D721Med (cell line): ENCODE results near the gene MINDY4.

ENCODE experiments used
- DNase-seq: peaks from one replicate; pipeline ENCODE4 v3.0.0; 2011; ENCODE audit warnings: low spot score; ENCODE audit not compliant: insufficient read length
- FAIRE-seq: peaks from 2 replicates; lab custom pipeline; 2011; peaks lifted over from hg19 to GRCh38; lab: Jason Lieb, UNC
- TF ChIP-seq, protein P1 (sequence below): IDR thresholded peaks from 2 replicates; pipeline ENCODE4 v1.5.1; 2012; ENCODE audit warnings: mild to moderate bottlenecking, control low read depth; ENCODE audit not compliant: insufficient read depth; ENCODE audit errors: missing control alignments

The MINDY4 gene

DNA sequence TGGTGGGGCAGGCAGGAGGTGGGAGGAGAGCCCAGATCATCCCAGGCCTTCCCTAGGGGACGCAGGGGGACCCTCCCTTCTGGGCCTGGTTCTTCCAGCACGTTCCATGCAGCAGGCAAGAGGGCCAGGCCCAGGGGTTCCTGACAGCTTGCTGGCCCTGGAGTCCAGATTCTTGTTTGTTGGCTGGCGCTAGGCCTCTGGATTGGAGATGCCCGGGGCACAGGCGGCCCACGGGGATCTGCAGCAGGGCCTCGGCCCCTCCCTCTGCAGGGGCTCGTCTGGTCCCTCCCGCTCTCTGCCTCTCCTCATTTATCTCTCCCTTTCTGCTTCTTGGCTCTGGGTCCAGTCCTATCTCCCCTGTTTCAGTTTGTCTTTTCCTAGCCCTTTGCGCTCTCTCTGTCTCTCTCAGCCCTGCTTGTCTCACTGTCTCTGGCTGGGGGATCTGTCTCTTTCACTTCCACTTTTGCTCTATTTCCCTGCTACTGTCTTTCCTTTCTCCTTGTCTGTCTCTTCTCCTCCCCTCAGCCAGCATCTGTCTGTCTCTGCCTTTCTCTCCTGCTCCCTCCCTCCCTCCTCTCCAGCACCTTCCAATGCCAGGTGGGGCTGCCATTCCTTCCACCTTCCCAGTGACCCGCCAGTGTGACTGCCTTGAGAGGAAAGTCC, 139.3 kb downstream of the MINDY4 start:
- TF ChIP-seq, protein P1, sequence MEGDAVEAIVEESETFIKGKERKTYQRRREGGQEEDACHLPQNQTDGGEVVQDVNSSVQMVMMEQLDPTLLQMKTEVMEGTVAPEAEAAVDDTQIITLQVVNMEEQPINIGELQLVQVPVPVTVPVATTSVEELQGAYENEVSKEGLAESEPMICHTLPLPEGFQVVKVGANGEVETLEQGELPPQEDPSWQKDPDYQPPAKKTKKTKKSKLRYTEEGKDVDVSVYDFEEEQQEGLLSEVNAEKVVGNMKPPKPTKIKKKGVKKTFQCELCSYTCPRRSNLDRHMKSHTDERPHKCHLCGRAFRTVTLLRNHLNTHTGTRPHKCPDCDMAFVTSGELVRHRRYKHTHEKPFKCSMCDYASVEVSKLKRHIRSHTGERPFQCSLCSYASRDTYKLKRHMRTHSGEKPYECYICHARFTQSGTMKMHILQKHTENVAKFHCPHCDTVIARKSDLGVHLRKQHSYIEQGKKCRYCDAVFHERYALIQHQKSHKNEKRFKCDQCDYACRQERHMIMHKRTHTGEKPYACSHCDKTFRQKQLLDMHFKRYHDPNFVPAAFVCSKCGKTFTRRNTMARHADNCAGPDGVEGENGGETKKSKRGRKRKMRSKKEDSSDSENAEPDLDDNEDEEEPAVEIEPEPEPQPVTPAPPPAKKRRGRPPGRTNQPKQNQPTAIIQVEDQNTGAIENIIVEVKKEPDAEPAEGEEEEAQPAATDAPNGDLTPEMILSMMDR = no peak
- DNase-seq = no peak
- FAIRE-seq = no peak

DNA sequence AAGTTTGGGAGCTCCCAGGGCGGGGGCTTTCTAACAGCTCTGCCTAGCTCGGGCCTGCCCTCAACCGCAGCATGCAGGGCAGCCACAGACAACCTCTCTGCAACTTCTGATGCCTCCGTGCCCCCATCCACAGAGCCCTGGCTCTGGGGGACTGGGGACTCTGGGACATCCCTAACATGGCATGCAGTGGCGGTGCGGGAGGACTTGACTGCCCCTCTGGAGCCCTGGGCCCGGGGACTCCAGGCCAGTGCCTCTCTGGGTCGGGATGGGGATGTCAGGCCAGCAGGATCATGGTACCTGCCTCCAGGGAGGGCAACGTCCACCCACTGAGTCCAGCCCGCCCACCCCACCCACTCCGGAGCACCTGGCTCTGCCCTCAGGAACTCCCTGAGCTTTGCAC, 139.9 kb downstream of the MINDY4 start:
- TF ChIP-seq, protein P1 = no peak
- FAIRE-seq (no peak), DNase-seq (no peak)

DNA sequence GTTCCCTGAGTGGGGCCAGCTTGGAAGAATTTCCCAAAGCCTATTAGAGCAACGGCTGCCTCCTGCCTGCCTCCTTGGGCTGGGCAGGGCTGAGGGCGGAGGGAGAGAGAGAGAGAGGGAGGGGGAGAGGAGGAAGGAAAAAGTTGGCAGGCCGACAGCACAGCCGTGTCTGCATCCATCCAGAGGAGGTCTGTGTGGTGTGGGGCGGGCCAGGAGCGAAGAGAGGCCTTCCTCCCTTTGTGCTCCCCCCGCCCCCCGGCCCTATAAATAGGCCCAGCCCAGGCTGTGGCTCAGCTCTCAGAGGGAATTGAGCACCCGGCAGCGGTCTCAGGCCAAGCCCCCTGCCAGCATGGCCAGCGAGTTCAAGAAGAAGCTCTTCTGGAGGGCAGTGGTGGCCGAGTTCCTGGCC, 140.3 kb downstream of the MINDY4 start, which contains the start of gene AQP1:
TSS of gene AQP1 (plus strand) at position 293 of the 409 bp plus-strand sequence. CDS start at position 350, 57 bp downstream.
- TF ChIP-seq, protein P1 = peak; percentile 0
- no peak for DNase-seq
- no peak for FAIRE-seq

DNA sequence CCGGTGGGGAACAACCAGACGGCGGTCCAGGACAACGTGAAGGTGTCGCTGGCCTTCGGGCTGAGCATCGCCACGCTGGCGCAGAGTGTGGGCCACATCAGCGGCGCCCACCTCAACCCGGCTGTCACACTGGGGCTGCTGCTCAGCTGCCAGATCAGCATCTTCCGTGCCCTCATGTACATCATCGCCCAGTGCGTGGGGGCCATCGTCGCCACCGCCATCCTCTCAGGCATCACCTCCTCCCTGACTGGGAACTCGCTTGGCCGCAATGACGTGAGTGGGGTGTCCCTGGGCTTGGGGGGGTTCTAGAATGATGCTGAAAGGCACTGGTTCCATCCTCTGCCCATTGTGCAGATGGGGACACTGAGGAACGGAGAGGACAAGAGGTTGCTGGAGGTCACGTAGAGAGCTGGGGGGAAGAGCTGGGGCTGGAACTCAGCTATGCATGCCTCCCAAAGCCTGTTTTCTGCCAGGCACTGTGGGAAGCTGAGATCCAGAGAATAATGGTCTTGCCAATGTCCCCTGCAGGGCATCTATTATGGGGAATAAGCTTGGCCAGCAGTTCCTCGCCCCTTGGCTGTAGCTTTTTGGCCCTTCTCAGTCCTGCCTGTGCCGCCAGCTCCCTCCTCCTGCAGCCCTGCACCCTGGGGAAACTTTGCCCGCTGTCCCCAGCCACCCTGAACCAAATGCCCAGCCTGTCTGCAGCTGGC, 141.0 kb downstream of the MINDY4 start:
- DNase-seq = no peak
- TF ChIP-seq, protein P1 = no peak
- FAIRE-seq = no peak

DNA sequence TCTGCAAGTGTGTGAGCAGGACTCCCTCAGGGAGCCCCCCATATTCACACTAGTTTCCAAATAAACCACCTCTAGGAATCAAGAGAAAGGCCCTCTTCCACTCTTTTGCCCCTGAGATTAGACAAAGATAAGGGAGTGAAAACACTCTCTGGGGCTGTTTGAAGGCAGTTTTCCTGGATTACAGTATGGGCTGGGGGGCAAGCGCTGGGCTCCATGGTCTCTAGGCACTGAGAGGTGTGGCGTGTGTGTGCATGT, 141.4 kb downstream of the MINDY4 start:
- DNase-seq (no peak), FAIRE-seq (no peak)
- TF ChIP-seq, protein P1 = no peak

DNA sequence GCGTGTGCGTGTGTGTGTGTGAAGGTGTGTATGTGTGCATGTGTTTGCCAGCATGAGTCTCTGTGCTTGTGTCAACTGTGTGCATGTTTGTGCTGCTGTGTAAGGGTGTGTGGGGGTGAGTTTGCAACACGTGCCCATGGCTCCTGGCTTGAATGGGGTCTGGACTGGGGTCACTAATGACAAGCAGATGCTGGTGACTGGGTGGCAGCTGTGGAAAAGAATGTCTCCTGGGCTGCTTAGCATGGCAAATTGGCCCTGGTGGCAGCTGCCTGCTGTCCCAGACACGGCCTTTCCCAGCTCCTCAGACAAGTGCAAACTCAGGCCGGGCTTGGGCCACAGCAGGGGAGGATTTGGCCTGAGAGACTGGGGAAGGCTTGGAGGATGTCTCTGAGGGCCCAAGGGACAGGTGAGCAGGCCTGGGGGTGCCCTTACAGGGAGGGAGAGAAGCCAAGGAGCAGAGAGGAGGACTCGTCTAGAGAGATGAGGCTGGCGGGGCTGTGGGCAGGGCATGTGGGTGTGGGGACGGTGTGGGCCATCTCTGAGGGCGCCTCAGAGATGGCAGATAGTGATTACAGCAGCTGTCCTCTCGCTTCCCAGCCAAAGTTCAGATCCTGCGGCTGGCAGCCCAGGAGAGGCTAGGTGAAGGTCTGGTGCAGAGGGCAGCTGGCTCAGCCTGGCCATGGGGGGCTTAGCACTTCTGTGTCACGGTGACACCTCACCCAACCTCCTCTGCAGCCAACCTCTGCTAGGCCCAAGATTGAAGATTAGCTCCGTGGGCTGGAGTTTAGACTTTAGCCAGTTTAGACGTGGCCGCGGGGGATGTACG, 142.0 kb downstream of the MINDY4 start:
- TF ChIP-seq, protein P1 = no peak
- FAIRE-seq (no peak), DNase-seq (no peak)
